Liver (tissue), 3 donors: ENCODE data around the gene SCPEP1.

Experiments
- HNF4G ChIP-seq: IDR thresholded peaks from 2 replicates; pipeline ENCODE4 v1.6.1; 2016; ENCODE audit warnings: antibody characterized with exemption
- JUND ChIP-seq, 2 donors: IDR thresholded peaks; 2 replicates each; pipeline ENCODE4 v1.6.1; 2016; ENCODE audit warnings: antibody characterized with exemption in 2 of 2
- RAD21 ChIP-seq, 2 donors: IDR thresholded peaks; 2 replicates each; pipeline ENCODE4 v1.6.1; 2016; ENCODE audit warnings: antibody characterized with exemption in 2 of 2, mild to moderate bottlenecking in 2 of 2
- SP1 ChIP-seq: IDR thresholded peaks from 2 replicates; pipeline ENCODE4 v1.6.1; 2018; ENCODE audit warnings: antibody characterized with exemption, mild to moderate bottlenecking
- TF ChIP-seq, protein P1 (sequence below): fragments of 150-350 bp; IDR thresholded peaks from 2 replicates; pipeline ENCODE4 v1.5.1; 2017; ENCODE audit warnings: improper control_type of control experiment, low read depth, low read length; ENCODE audit not compliant: missing input control
- TF ChIP-seq, protein P2 (sequence below): IDR thresholded peaks from 2 replicates; pipeline ENCODE4 v1.6.1; 2016; ENCODE audit warnings: antibody characterized with exemption
- donor health status: healthy.
- donor health status: healthy.

GRCh38 chr17:56928586-56928985, 49.3 kb upstream of the SCPEP1 start:
- TF ChIP-seq, protein P1, sequence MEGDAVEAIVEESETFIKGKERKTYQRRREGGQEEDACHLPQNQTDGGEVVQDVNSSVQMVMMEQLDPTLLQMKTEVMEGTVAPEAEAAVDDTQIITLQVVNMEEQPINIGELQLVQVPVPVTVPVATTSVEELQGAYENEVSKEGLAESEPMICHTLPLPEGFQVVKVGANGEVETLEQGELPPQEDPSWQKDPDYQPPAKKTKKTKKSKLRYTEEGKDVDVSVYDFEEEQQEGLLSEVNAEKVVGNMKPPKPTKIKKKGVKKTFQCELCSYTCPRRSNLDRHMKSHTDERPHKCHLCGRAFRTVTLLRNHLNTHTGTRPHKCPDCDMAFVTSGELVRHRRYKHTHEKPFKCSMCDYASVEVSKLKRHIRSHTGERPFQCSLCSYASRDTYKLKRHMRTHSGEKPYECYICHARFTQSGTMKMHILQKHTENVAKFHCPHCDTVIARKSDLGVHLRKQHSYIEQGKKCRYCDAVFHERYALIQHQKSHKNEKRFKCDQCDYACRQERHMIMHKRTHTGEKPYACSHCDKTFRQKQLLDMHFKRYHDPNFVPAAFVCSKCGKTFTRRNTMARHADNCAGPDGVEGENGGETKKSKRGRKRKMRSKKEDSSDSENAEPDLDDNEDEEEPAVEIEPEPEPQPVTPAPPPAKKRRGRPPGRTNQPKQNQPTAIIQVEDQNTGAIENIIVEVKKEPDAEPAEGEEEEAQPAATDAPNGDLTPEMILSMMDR: no peak
- TF ChIP-seq HNF4G (no peak), JUND (IDR thresholded peaks at IDR 0.05) (no peak), SP1 (no peak), RAD21 (IDR thresholded peaks at IDR 0.05) (no peak)
- TF ChIP-seq, protein P2, sequence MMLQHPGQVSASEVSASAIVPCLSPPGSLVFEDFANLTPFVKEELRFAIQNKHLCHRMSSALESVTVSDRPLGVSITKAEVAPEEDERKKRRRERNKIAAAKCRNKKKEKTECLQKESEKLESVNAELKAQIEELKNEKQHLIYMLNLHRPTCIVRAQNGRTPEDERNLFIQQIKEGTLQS: no peak
